GM21825 (cell line): Measurements from ENCODE around the gene PPP2R1B.

Experiments used
- ATAC-seq: cut with Tn5 transposase; IDR thresholded peaks from one replicate; pipeline ENCODE4 v1.9.1; 2021; ENCODE audit warnings: mild to moderate bottlenecking, moderate library complexity; ENCODE audit not compliant: unreplicated experiment

The PPP2R1B gene

DNA sequence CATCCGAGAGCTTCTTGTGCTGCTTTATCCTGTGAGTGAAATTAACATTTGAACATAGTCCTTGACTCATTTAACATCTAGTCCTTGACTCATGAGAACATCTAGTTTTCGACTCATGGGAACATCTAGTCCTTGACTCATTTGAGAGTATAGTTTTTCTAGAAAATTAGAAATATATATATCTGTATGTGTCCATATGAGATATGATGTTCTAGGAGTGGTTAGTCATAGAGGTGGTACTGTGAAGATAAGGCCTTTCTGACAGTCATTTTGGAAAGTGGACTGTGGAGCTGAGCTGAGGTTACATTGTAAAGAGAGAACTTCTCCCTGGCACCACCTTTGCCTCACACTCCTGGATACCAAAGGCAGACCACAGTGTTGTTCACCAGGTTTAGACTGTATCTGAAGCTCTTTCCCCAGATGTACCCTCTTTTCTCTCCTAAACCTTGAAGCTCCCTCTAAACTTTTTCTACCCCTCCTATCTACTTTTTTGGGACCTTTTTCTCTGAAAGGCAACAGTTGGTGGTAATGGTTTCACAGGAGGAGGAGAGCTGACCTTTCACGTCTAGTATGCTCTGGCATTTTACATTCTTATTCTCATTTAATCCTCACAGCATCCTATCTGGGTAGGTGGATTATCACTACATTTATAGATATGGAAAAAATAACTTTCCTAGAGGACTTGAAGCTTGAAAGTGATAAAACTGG lies 67.2 kb downstream of the PPP2R1B start:
- ATAC-seq, result no peak

DNA sequence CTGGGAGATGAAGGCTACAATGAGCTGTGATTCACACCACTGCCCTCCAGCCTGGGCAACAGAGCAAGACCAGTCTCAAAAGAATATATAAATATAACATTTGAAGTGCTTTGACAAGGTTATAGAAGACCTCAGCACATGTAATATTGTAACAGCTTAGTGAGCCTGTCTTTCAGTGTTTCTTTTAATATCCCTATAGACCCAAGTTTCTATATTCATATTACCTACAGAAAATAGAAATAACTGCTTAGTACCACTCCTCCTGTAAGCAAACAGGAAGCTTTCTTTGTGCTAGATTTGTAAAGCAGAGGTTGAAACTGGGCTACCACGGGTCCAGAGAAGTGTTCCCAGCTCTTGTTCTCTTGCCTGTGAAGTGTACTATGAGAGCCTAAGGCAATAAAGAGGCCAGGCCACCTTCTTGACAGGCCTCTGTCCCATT lies 68.2 kb downstream of the PPP2R1B start:
- peak; percentile 58 for ATAC-seq

DNA sequence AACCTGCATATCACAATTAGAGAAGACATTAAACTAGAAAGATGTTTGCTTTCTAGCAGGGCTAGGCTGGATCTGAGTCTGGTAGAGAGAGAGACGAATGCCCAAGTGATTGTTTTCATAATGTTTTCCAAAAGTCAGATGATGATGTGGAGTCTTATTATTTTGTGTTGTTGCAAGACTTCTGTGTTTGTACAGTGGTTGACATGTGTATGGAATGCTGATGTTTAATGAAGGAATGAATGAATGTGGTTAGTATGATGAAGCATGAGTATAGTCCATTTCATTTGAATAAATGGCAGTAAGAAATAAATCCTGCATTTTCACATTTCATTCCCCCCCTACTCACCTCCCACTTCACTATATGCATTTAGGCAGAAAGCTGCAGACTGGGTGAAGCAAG lies 69.6 kb downstream of the PPP2R1B start:
- no peak for ATAC-seq

DNA sequence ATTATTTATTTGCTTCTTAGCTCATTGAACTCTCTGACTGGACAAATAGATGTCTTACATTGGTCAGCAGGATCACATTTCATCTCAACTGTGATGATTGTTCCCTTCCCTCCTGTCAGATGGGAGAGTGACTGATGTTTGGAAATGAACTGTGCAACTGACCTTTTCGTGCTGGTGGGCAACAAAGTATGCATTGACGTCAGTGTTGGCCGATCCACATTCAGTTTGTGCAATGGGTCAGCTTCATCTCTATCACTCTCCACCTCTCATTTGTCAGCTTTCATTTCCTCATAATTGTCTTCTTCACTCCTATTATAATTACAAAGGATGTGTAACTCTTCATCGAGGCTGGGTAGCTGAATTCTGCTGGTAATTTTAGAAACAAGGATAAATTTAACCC lies 71.3 kb downstream of the PPP2R1B start:
- no peak for ATAC-seq

DNA sequence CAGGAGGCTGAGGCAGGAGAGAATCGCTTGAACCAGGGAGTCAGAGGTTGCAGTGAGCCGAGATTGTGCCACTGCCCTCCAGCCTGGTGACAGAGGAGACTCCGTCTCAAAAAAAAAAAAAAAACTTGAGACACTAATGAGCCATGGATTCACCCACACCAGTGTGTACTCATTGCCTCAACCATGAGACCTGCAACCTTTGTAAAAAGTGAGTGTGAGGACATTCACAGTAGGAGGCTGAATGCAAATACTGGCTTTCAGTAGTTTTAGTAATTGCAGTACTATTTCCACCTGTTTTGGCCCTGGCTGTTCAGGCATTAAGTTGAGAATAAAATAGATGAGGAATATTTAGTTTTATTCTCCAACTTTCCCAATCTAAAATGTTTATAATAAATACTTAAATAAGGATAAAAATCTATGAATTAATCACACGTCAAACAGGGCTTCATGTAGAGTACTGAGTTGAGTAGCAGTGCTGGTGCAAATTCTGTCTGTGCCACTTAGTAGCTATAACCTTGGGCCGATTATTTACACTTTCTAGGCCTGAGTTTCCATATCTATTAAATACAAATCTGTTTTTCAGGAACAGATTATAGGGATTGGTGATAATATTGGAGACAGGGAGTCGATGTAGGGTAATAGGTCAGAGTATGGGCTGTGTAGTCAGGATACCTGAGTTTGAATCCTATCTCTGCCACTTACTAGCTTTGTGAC lies 72.8 kb downstream of the PPP2R1B start:
- ATAC-seq, result no peak

DNA sequence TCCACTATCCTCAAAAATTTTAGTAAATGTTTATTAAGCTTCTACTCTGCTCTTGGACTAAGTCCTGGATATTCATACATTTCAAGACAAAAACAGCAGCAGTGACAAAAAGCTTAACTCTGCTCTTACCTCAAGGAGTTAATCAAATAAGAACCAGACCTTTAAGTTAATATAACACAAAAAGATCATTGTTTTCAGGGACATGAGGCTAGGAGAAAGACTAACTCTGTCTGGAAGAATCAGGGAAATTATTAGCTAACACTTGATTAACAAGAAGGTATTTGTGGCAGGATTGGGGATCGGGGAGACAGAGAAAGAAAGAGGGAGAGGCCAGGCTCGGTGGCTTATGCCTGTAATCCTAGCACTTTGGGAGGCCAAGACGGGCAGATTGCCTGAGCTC lies 74.4 kb downstream of the PPP2R1B start:
- no peak for ATAC-seq

DNA sequence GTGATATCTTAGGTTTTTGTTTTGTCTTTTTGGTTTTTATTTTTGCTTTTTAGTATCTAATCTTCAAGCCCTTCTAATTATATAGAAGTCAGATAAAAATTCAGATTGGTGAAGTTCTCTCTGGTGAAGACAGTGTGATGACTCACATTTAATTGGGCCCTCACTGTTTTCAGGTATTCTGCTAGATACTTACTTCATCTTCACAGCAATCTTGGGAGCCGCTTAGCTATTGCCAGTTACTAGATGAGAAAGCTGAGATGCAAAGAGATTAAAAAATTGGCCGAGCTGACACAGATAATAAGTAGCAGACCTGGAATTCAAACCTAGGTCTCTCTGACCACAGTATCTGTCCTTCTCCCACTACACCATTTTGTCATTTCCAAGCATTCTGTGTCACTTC lies 75.0 kb downstream of the PPP2R1B start:
- no peak for ATAC-seq

DNA sequence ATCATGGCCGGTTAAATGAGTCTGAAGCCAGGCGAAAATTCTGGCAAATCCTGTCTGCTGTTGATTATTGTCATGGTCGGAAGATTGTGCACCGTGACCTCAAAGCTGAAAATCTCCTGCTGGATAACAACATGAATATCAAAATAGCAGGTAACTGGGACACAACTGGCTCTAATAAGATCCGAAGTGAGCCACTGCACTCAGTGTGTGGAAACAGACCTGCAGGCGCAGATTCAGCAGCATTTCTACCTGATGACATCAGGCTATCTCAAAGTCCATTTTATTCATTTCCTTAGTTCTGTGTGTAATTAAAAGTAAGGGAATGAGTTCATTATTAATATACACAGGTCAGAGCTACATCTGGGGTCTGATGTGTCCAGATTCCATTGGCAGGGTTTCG lies 78.2 kb downstream of the PPP2R1B start:
- ATAC-seq, result no peak

DNA sequence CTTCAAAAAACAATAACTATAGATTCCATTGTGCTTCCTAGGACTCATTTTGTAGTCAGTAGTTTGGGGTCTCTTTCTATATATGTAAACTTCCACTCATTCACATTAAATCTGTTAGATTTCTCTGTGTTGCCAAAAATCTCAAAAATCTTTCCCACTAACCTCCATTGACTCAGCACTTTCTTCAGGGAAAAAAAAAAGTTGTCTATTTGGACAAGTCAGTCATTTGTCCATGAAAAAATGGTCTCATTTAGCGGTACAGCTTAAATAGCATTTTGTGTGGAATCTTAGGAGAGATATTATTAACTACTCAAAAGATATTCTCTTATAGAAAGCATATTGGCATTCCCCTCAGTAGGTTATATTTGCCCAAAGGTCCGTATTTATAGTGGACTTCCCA lies 81.9 kb downstream of the PPP2R1B start:
- no peak for ATAC-seq

DNA sequence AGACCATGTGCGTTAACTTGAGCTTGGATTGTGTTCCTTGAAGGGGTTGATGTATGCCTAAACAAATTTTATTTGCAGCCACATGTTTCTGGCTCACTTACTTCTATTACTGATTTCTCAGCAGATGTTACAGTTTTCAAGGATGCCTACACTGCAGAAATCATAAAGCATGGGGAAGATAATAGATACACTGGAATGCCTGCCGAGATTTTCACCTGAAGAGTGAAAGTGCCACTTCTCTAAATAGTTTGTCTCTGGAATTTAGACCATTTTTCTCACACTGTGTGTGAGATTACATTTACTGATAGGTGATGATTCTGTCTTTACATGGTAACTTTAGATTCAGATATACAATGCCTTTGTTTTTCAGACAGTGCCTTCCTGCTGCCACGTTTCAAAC lies 82.4 kb downstream of the PPP2R1B start:
- ATAC-seq, result no peak

DNA sequence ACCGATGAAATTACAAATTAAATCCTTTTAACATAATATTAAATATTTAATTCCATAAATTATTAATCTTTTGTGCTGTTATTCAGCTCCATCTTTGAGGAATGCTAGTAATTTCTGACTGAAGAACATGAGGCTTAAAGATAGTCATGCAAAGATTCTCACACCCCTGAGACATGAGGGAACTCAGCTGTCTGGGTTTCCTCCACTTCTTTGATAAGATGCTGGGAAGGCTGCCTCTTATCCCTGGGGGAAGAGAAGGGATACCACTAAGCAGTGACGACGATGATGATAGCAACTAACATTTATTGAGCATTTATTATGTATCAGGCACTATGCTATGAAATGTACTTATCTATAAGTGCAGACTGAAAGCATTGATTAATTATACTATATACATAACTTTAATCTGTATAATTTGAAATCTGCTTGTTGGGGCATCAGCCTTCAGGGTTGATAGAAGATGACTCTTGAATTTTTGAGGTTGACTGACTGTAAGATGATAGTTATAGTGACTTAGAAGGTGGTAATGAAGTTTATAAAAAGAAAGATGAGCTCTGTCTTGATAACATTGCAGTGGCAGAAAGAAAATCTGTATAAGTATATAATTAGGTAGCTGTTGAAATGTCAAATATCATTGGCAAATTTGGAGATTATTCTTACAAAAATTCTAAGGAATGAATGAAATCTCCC lies 85.6 kb downstream of the PPP2R1B start:
- ATAC-seq, result no peak
